ENCODE measurements around the gene SYNPR.

DNA sequence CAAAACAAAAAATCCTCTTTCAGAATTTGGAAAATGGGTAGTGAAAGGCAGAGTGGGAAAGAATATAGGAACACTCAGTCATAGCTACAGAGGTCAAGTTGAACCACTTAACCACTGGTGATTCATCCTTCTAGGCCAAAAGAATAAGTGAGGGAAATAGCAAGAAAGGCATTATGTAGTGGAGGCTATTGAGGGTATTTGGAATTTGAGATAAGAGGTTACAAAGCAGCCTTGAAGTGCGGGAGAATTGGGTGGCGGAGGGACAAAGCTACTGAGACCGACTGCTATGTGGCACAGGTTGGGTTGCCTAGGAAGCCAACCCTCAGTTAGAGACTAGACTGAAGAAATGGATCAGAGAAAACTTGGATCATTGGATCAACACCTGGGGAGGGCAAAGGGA lies 109.5 kb downstream of the SYNPR start:
- TF ChIP-seq, protein P1, sequence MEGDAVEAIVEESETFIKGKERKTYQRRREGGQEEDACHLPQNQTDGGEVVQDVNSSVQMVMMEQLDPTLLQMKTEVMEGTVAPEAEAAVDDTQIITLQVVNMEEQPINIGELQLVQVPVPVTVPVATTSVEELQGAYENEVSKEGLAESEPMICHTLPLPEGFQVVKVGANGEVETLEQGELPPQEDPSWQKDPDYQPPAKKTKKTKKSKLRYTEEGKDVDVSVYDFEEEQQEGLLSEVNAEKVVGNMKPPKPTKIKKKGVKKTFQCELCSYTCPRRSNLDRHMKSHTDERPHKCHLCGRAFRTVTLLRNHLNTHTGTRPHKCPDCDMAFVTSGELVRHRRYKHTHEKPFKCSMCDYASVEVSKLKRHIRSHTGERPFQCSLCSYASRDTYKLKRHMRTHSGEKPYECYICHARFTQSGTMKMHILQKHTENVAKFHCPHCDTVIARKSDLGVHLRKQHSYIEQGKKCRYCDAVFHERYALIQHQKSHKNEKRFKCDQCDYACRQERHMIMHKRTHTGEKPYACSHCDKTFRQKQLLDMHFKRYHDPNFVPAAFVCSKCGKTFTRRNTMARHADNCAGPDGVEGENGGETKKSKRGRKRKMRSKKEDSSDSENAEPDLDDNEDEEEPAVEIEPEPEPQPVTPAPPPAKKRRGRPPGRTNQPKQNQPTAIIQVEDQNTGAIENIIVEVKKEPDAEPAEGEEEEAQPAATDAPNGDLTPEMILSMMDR (IDR thresholded peaks at IDR 0.05; ENCODE audit: low read length) = no peak
- TF ChIP-seq EZH2 (IDR thresholded peaks at IDR 0.05; ENCODE audit: borderline replicate concordance, low read length) = no peak

Data from OCI-LY1 (cell line).